H9 (cell line): ENCODE data around the gene ZYG11A. TPM values are rescaled to one million over a fixed set of nuclear protein-coding genes. Genes with fewer than 3 reads are reported as not detected.

Experiments
- DNase-seq: peaks from one replicate; pipeline ENCODE4 v3.0.0-alpha.2; 2017
- H2AFZ ChIP-seq: one replicate; pipeline ENCODE4 v1.6.1; 2013; ENCODE audit warnings: mild to moderate bottlenecking, low read length, control low read depth, moderate library complexity
- H2AK5ac ChIP-seq: 2 replicates; pipeline ENCODE4 v1.6.1; 2013; ENCODE audit warnings: low read length, control low read depth, mixed read lengths; ENCODE audit not compliant: insufficient read length
- H2BK120ac ChIP-seq: one replicate; pipeline ENCODE4 v1.6.1; 2013; ENCODE audit warnings: low read depth, mild to moderate bottlenecking, low read length, control low read depth, inconsistent platforms; ENCODE audit not compliant: poor library complexity, severe bottlenecking
- H2BK12ac ChIP-seq: 2 replicates; pipeline ENCODE4 v1.6.1; 2013; ENCODE audit warnings: low read length, control low read depth, mixed read lengths, low read depth; ENCODE audit not compliant: insufficient read length
- H2BK15ac ChIP-seq: 2 replicates; pipeline ENCODE4 v1.6.1; 2013; ENCODE audit warnings: low read depth, low read length, control low read depth
- H2BK20ac ChIP-seq: one replicate; pipeline ENCODE4 v1.6.1; 2013; ENCODE audit warnings: low read depth, mild to moderate bottlenecking, low read length, control low read depth, inconsistent platforms; ENCODE audit not compliant: poor library complexity, severe bottlenecking
- H2BK5ac ChIP-seq: 2 replicates; pipeline ENCODE4 v1.6.1; 2013; ENCODE audit warnings: low read length, control low read depth, mixed read lengths; ENCODE audit not compliant: insufficient read length
- H3K14ac ChIP-seq: 2 replicates; pipeline ENCODE4 v1.6.1; 2013; ENCODE audit warnings: low read length, control low read depth; ENCODE audit not compliant: insufficient read depth
- H3K18ac ChIP-seq: 2 replicates; pipeline ENCODE4 v1.6.1; 2013; ENCODE audit warnings: low read depth, mild to moderate bottlenecking, mixed read lengths, low read length, control low read depth; ENCODE audit not compliant: insufficient read length
- H3K23ac ChIP-seq: 2 replicates; pipeline ENCODE4 v1.6.1; 2013; ENCODE audit warnings: low read length, control low read depth, mixed read lengths, low read depth; ENCODE audit not compliant: insufficient read length
- H3K23me2 ChIP-seq: 2 replicates; pipeline ENCODE4 v1.6.1; 2013; ENCODE audit warnings: low read depth, mild to moderate bottlenecking, mixed read lengths, low read length, control low read depth; ENCODE audit not compliant: insufficient read length, poor library complexity, severe bottlenecking
- H3K27ac ChIP-seq: 2 replicates; pipeline ENCODE4 v1.5.1; 2013; ENCODE audit warnings: low read length, control low read depth, mixed read lengths, low read depth; ENCODE audit not compliant: insufficient read length
- H3K27me3 ChIP-seq: 2 replicates; pipeline ENCODE4 v1.6.1; 2013; ENCODE audit warnings: low read length, control low read depth, inconsistent platforms; ENCODE audit not compliant: insufficient read depth
- H3K4ac ChIP-seq: 2 replicates; pipeline ENCODE4 v1.6.1; 2013; ENCODE audit warnings: low read depth, mild to moderate bottlenecking, control low read depth, inconsistent platforms, low read length, moderate library complexity
- H3K4me1 ChIP-seq: 2 replicates; pipeline ENCODE4 v1.6.1; 2013; ENCODE audit warnings: low read length, control low read depth, inconsistent platforms; ENCODE audit not compliant: insufficient read depth
- H3K4me2 ChIP-seq: 2 replicates; pipeline ENCODE4 v1.6.1; 2013; ENCODE audit warnings: low read length, control low read depth, mixed read lengths; ENCODE audit not compliant: insufficient read length, insufficient read depth
- H3K56ac ChIP-seq: 2 replicates; pipeline ENCODE4 v1.6.1; 2013; ENCODE audit warnings: low read depth, mild to moderate bottlenecking, mixed read lengths, low read length, control low read depth; ENCODE audit not compliant: insufficient read length
- H3K79me1 ChIP-seq: 2 replicates; pipeline ENCODE4 v1.6.1; 2013; ENCODE audit warnings: low read depth, mild to moderate bottlenecking, moderate library complexity, low read length, control low read depth, inconsistent platforms; ENCODE audit not compliant: insufficient read depth, poor library complexity, severe bottlenecking
- H3K79me2 ChIP-seq: 2 replicates; pipeline ENCODE4 v1.6.1; 2013; ENCODE audit warnings: low read length, control low read depth, inconsistent platforms; ENCODE audit not compliant: insufficient read depth
- H3K9ac ChIP-seq: 2 replicates; pipeline ENCODE4 v1.6.1; 2013; ENCODE audit warnings: low read length, control low read depth, mixed read lengths; ENCODE audit not compliant: insufficient read length; ENCODE audit errors: extremely low read depth
- H3K9me3 ChIP-seq: one replicate; pipeline ENCODE4 v1.6.1; 2013; ENCODE audit warnings: low read depth, low read length, inconsistent platforms; ENCODE audit not compliant: control insufficient read depth
- H3T11ph ChIP-seq: one replicate; pipeline ENCODE4 v1.6.1; 2013; ENCODE audit warnings: mild to moderate bottlenecking, low read length, control low read depth, inconsistent platforms
- H4K20me1 ChIP-seq: one replicate; pipeline ENCODE4 v1.6.1; 2013; ENCODE audit not compliant: control insufficient read depth, insufficient read length, insufficient read depth
- H4K5ac ChIP-seq: 2 replicates; pipeline ENCODE4 v1.6.1; 2013; ENCODE audit warnings: low read depth, mild to moderate bottlenecking, mixed read lengths, low read length, control low read depth; ENCODE audit not compliant: insufficient read length
- H4K8ac ChIP-seq: replicated peaks from 2 replicates; pipeline ENCODE4 v1.6.1; 2013; ENCODE audit warnings: low read length, control low read depth, mixed read lengths, low read depth; ENCODE audit not compliant: insufficient read length
- H4K91ac ChIP-seq: 2 replicates; pipeline ENCODE4 v1.6.1; 2013; ENCODE audit warnings: low read depth, mild to moderate bottlenecking, moderate library complexity, mixed read lengths, low read length, control low read depth; ENCODE audit not compliant: insufficient read length
- H3K27ac Mint-ChIP-seq, 3 experiments: 2 replicates in 2 of 3; 3 replicates in 1 of 3; pipeline ENCODE4 v1.8.0; 2020 to 2021; ENCODE audit warnings: mixed read lengths in 3 of 3, mild to moderate bottlenecking in 1 of 3, moderate library complexity in 1 of 3
- H3K27me3 Mint-ChIP-seq: 2 replicates; pipeline ENCODE4 v1.8.0; 2021; ENCODE audit warnings: low read depth, mild to moderate bottlenecking, moderate library complexity, mixed read lengths
- H3K36me3 Mint-ChIP-seq, 3 experiments: 2 replicates in 2 of 3; 3 replicates in 1 of 3; pipeline ENCODE4 v1.8.0; 2020 to 2021; ENCODE audit warnings: low read depth in 3 of 3, mixed read lengths in 3 of 3; ENCODE audit not compliant: insufficient read depth in 1 of 3
- H3K4me1 Mint-ChIP-seq, 2 experiments: 2 replicates each; pipeline ENCODE4 v1.8.0; 2020; ENCODE audit warnings: mixed read lengths in 2 of 2
- H3K4me3 Mint-ChIP-seq, 2 experiments: 2 replicates in 1 of 2; 3 replicates in 1 of 2; pipeline ENCODE4 v1.8.0; 2020 to 2021; ENCODE audit warnings: mild to moderate bottlenecking in 2 of 2, mixed read lengths in 2 of 2, moderate library complexity in 1 of 2
- H3K9me3 Mint-ChIP-seq, 2 experiments: 2 replicates in 1 of 2; 3 replicates in 1 of 2; pipeline ENCODE4 v1.8.0; 2020; ENCODE audit warnings: mild to moderate bottlenecking in 2 of 2, mixed read lengths in 2 of 2, moderate library complexity in 1 of 2
- CTCF ChIP-seq: fragments of 200-600 bp; sonication (generic); conservative IDR thresholded peaks from 3 replicates; pipeline ENCODE4 v1.8.0; 2021; ENCODE audit warnings: antibody characterized with exemption, mild to moderate bottlenecking
- WGBS: extraction: QIAGEN DNeasy Blood & Tissue Kit; methylation state at CpG from one replicate; pipeline ENCODE4 v1.1.7; 2013; ENCODE audit warnings: missing lambda C conversion rate, low lambda C conversion rate, mixed read lengths; ENCODE audit not compliant: insufficient read length; ENCODE audit errors: extremely low coverage; 5-methylcytosine and 5-hydroxymethylcytosine counted together
- total RNA-seq: library from RNA; stranded (reverse); gene quantifications from 2 replicates; pipeline ENCODE4 v1.2.1, GENCODE V29; 2021

ZYG11A gene
- total RNA-seq, 1 experiment from 2014 or later: 2.1 TPM

DNA sequence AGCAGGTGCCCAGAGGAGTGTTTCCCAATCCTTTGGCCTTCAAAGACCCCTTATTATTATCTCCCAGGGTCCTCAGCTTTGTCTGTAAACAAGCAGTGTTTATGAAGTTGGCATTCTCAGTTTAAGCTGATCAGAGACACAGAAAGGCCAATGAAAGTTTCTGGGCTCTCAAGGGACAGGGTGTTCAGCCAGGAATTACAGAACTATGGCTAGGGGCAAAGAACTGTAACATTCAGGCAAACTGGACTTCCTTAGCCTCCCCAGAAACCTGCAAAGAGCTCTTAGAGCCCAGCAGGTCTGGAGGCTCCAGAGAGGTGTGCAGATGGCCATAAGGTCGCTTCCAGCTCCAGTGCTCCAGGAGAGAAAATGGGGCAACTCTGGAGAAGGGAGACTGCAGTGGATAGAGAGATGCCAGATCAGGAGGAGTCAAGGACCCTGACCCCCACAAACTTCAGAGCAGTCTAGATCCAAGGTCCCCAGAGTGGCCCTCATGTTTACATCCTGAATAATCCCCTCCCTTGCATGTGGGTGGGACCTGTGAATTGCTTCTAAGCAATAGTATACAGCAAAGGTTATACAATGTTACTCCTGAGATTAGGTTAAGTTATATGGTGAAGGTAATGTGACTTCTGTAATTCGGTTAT is 72.8 kb downstream of the ZYG11A start:
- Histone ChIP-seq H3K79me2 (no peaks in the 10 kb centered on the region), H3K27me3 (no peaks in the 10 kb centered on the region), H2AFZ (no peak overlapping the region), H3K4me2 (no peak overlapping the region), H3K23me2 (no peaks in the 10 kb centered on the region), H3K56ac (no peak overlapping the region), H2BK120ac (no peak overlapping the region), H3K18ac (no peak overlapping the region), H3K4ac (no peak overlapping the region), H3K79me1 (no peaks in the 10 kb centered on the region), H2BK15ac (no peak overlapping the region), H3K9ac (no peak overlapping the region), H4K5ac (no peak overlapping the region), H3K14ac (no peak overlapping the region), H4K20me1 (no peaks in the 10 kb centered on the region), H2BK5ac (no peak overlapping the region), H2AK5ac (no peak overlapping the region), H2BK12ac (no peak overlapping the region), H3K9me3 (no peaks in the 10 kb centered on the region), H3K23ac (no peak overlapping the region), H3T11ph (no peak overlapping the region), H4K8ac (no peak overlapping the region), H4K91ac (no peak overlapping the region), H3K27ac (no peak overlapping the region), H2BK20ac (no peak overlapping the region), H3K4me1 (no peaks in the 10 kb centered on the region; the same call in 1 of the 2 replicates)
- no CpG with 5 or more reads among the region's 2 CpGs for WGBS
- no peak for TF ChIP-seq CTCF
- Mint-ChIP-seq H3K4me3 (no peak overlapping the region), H3K36me3 (peaks cover 0 to 9% (median 5%) of the 10 kb centered on the region in 3 experiments; a peak in 3 of 7 replicates), H3K4me1 (peaks cover 0 to 11% of the 10 kb centered on the region in 2 experiments), H3K27ac (no peak overlapping the region), H3K27me3 (peaks cover 16% of the 10 kb centered on the region), H3K9me3 (peaks cover 5 to 6% of the 10 kb centered on the region in 2 experiments; a peak in 3 of 5 replicates)
- DNase-seq: no peak
